Activated CD4-positive, alpha-beta T cell treated with anti-CD3 and anti-CD28 coated beads, Interleukin-2, Interleukin-4, amounts not matched to agents 100 ng/mL and 50 ng/mL, durations not matched to agents 16 hours and 8 hours (primary cell): ENCODE data around the gene EIF4G1.

Experiments
- DNase-seq: peaks from one replicate; pipeline ENCODE4 v3.0.0-alpha.2; 2020; ENCODE audit warnings: low spot score

The EIF4G1 gene

GRCh38 chr3:184305577-184305976 is 8.8 kb upstream of the EIF4G1 start:
- no peak for DNase-seq

GRCh38 chr3:184306341-184306972 is 7.9 kb upstream of the EIF4G1 start:
- no peak for DNase-seq

- no peak for DNase-seq
Observed at GRCh38 chr3:184307915-184308314, 6.5 kb upstream of the EIF4G1 start.

- DNase-seq = no peak
Observed at GRCh38 chr3:184308744-184309143, 5.7 kb upstream of the EIF4G1 start.

DNA sequence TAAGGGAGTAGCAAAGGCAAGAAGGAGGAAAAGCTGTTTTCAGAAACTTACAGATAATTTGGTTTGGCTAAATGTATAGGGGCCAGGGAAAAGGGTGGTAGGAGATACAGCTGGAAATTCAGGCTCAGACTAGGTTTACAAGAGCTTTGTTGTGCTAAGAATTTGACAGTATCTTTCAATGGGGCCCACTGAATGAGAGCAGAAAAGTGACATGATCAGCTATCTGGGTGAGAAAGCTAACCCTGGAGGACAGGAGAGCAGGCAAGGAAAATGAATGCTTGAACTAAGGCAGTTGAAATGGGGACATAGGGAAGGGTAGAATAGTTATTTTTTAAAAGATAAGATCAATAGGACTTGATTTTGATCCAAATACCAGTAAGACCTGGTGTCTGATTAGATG is 2.8 kb upstream of the EIF4G1 start:
- no peak for DNase-seq

DNA sequence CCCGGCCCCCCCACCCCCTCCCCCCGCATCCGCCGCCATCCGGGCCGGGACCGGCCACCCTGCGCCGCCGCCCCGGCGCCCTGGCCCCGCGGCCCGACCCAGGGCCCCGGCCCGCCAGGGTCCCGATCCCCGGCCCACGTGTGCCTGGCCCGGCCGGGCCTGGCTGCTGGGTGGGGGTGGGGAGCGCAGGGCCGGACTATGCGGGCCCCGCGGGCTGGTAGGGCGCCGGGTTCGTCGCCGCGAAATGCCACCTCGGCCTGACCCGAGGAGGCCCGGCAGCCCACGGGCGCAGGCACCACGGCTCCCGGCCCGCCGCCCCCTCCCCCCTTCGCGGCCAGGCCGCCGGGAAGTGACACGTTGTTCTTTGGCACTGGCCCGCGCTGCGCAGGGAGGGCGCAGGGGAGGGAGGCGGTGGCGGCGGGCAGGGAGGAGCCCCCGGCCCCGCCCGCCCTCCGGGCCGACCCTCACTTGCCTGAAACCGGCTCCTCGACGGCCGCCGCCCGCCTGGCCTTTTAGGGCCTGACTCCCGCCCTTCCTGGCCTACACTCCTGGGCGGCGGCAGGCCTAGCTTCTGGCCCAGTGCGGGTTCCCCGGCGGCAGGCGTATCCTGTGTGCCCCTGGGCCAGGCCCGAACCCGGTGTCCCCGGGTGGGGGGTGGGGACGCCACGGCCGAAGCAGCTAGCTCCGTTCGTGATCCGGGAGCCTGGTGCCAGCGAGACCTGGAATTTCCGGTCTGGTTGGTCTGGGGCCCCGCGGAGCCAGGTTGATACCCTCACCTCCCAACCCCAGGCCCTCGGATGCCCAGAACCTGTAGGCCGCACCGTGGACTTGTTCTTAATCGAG is 515 bp downstream of the EIF4G1 start:
- DNase-seq = peak; percentile 54

DNA sequence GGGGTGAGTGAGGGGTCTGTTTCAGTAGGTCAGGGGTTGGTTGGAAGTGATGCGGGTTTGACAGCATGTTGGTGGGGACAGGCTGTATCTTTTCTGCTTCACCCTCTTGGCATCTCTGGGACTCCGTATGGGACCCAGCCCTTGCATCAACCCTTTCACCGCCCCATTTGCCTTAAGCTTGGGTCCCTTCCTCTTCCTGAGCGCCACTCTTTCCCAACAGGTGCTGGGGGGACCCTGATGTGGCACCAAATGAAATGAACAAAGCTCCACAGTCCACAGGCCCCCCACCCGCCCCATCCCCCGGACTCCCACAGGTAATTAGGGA is 1.1 kb downstream of the EIF4G1 start:
- DNase-seq = no peak

GRCh38 chr3:184315871-184316661 is 1.7 kb downstream of the EIF4G1 start:
- DNase-seq = no peak

GRCh38 chr3:184316792-184317191 is 2.4 kb downstream of the EIF4G1 start:
- no peak for DNase-seq

DNA sequence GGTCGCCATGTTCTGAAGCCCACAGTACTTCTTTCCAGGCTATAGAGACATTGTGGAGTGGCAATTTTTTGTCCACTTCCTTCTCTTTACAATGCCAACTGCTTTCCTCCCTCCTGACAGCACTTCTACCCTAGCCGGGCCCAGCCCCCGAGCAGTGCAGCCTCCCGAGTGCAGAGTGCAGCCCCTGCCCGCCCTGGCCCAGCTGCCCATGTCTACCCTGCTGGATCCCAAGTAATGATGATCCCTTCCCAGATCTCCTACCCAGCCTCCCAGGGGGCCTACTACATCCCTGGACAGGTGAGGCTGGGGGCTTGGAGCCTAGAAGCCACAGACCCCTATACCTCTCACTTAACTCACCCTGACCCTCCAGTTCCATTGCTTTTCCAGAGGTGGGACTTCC is 2.8 kb downstream of the EIF4G1 start:
- DNase-seq = no peak

DNA sequence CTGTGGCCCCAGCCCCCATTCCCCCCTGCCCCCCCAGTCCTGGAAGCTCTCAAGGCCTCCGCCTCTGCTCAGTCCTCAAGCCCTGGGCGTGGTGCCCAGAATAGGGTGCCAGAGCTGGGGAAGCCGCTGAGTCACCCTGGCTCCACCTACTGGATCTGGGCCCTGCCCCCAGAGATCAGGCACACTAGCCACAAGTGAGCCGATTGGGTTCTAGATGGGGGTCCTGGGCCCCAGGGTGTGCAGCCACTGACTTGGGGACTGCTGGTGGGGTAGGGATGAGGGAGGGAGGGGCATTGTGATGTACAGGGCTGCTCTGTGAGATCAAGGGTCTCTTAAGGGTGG is 5.7 kb downstream of the EIF4G1 start:
- DNase-seq = peak; percentile 35

DNA sequence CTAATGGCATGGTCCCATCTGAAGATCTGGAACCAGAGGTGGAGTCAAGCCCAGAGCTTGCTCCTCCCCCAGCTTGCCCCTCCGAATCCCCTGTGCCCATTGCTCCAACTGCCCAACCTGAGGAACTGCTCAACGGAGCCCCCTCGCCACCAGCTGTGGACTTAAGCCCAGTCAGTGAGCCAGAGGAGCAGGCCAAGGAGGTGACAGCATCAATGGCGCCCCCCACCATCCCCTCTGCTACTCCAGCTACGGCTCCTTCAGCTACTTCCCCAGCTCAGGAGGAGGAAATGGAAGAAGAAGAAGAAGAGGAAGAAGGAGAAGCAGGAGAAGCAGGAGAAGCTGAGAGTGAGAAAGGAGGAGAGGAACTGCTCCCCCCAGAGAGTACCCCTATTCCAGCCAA is 7.3 kb downstream of the EIF4G1 start:
- DNase-seq = no peak

- no peak for DNase-seq
Observed at GRCh38 chr3:184322731-184323487, 8.5 kb downstream of the EIF4G1 start.

DNA sequence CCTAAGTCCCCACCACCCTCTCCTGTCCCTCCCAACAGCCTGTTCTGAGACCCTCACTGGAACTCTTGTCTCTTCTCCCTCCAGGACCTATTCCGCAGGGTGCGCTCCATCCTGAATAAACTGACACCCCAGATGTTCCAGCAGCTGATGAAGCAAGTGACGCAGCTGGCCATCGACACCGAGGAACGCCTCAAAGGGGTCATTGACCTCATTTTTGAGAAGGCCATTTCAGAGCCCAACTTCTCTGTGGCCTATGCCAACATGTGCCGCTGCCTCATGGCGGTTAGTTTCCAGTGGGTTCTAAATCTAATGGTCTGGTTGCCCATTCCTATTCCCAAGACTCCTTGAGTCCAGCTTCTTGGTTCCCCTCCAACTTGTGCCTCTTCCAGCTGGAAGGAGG is 9.3 kb downstream of the EIF4G1 start:
- DNase-seq = no peak

GRCh38 chr3:184325269-184325668 is 10.9 kb downstream of the EIF4G1 start:
- no peak for DNase-seq

DNA sequence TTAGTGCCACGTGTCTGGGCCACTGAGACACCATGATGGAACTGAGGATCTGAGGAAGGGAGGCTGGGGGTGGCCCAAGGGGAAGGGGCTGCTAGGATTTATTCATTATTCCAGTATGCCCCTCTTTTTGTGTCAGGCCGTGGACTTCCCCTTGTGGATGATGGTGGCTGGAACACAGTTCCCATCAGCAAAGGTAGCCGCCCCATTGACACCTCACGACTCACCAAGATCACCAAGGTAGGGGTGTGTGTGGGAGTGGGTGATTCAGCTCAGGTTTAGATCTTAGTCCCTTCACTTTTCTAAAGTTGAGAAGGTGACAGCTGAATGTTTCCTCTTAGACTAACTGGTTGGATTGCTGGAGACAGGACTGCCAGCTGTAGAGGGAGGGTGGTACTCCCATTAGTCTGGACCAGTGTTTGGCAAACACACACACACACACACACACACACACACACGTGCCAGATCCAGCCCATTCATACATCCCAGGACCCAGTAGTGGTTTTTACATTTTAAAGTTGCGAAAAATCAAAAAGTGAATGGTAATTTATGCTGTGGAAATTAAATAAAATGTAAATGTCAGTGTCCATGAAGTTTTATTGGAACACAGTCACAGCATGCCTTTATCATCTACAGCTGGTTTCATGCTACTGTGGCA is 11.4 kb downstream of the EIF4G1 start:
- DNase-seq = no peak

DNA sequence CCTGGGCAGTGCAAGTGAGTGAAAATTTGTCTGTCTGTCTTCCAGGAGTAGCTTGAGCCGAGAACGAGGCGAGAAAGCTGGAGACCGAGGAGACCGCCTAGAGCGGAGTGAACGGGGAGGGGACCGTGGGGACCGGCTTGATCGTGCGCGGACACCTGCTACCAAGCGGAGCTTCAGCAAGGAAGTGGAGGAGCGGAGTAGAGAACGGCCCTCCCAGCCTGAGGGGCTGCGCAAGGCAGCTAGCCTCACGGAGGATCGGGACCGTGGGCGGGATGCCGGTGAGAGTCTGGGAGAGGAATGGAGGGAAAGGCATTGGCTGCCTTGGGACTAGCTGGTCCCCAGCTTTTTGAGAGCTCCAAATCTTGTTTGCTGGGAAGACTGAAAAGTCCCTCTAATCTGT is 12.8 kb downstream of the EIF4G1 start:
- no peak for DNase-seq

- DNase-seq = no peak
Observed at GRCh38 chr3:184328516-184328915, 14.1 kb downstream of the EIF4G1 start.

DNA sequence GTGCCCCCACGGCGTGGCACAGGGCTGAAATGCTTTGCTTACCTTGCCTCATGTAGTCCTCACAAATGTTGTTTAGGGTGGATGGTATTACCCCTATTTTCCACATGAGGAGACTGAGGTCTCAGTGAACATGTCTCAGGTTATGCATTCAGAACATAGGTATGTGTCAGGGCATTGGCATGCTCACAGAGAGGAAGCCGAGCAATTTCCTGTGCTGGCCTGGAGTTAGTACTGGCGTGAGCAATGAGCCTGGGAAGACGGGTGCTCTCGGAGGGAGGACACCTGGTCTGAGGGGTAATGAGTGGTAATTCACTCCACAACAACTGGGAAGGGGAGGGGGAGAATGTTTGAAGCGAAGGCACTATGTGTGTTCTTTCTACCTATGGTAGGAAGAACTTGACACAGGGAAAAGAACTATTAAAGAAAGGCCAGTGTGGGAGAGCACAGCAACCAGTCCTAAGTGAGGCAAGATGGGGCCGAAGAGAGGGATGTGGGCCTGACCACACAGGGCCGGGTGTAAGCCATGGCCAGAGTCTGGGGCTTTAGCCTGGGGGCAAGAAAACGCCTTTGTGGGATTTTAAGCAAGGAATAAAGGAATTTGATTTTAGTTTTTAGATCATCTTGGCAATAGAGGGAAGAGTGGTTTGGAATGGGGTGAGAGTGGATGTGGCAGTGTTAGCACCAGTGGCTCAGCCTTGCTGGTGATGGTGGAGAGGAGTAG is 18.1 kb downstream of the EIF4G1 start:
- no peak for DNase-seq

GRCh38 chr3:184333190-184333589 is 18.8 kb downstream of the EIF4G1 start:
- no peak for DNase-seq

- DNase-seq = no peak
Observed at GRCh38 chr3:184333700-184334099, 19.3 kb downstream of the EIF4G1 start.
